Panc1 (cell line): ENCODE data around the gene MPPED2. TPM values are rescaled to one million over a fixed set of nuclear protein-coding genes. Genes with fewer than 3 reads are reported as not detected.

Source experiments
- ATAC-seq: fragments of 200-7000 bp; cut with Tn5 transposase; 2 replicates; pipeline ENCODE4 v1.9.1; 2020; ENCODE audit warnings: mild to moderate bottlenecking, moderate library complexity
- Bru-seq: library from RNA; stranded (reverse); fragments of 400-500 nt; gene quantifications from one replicate; lab custom pipeline; 2021; lab: Mats Ljungman, UMichigan
- BruChase-seq, 2 experiments: library from RNA; stranded (reverse); fragments of 400-500 nt; gene quantifications; one replicate each; lab custom pipeline; 2021; lab: Mats Ljungman, UMichigan
- BruUV-seq: library from RNA; stranded (reverse); fragments of 400-500 nt; replicated peaks from 2 replicates; lab custom pipeline; 2021; lab: Mats Ljungman, UMichigan
- CTCF ChIA-PET: fragments of 300-600 bp; sonication (Branson Sonifier 250); formaldehyde crosslinking; loops from one replicate; lab custom pipeline; 2022; ENCODE audit warnings: antibody characterized with exemption; lab: Charles Lee
- POLR2A ChIA-PET: fragments of 300-600 bp; sonication (Branson Sonifier 250); formaldehyde crosslinking; loops from one replicate; lab custom pipeline; 2022; ENCODE audit warnings: antibody characterized with exemption; lab: Charles Lee
- DNase-seq: peaks from one replicate; pipeline ENCODE4 v3.0.0-alpha.2; 2010; ENCODE audit warnings: low read depth, low spot score
- H3K27ac ChIP-seq: 2 replicates; pipeline ENCODE4 v1.5.1; 2011; ENCODE audit warnings: mild to moderate bottlenecking, low read length, inconsistent platforms
- H3K27me3 ChIP-seq: fragments of 200-500 bp; sonication (Bioruptor generic); 2 replicates; pipeline ENCODE4 v1.6.0; 2014; ENCODE audit warnings: low read length, inconsistent platforms; ENCODE audit not compliant: control insufficient read depth, insufficient read depth
- H3K36me3 ChIP-seq: fragments of 200-500 bp; sonication (Bioruptor generic); 2 replicates; pipeline ENCODE4 v1.5.1; 2014; ENCODE audit warnings: inconsistent platforms, mild to moderate bottlenecking, low read length, moderate library complexity; ENCODE audit not compliant: control insufficient read depth, insufficient read depth
- H3K4me1 ChIP-seq: 2 replicates; pipeline ENCODE4 v1.5.1; 2011; ENCODE audit warnings: inconsistent platforms, mild to moderate bottlenecking, low read length, moderate library complexity; ENCODE audit not compliant: control insufficient read depth, insufficient read depth
- H3K4me3 ChIP-seq, 2 experiments: 2 replicates each; pipeline ENCODE4 v1.5.1; 2011 to 2012; ENCODE audit warnings: low read depth in 2 of 2, low read length in 2 of 2, mild to moderate bottlenecking in 2 of 2, inconsistent platforms in 1 of 2, moderate library complexity in 1 of 2
- H3K9me3 ChIP-seq: fragments of 200-500 bp; sonication (Bioruptor generic); 2 replicates; pipeline ENCODE4 v1.5.1; 2014; ENCODE audit warnings: low read depth, mild to moderate bottlenecking, inconsistent platforms, low read length, moderate library complexity; ENCODE audit not compliant: control insufficient read depth, insufficient read depth
- POLR2AphosphoS5 ChIP-seq: IDR thresholded peaks from 2 replicates; pipeline ENCODE4 v1.6.1; 2012; ENCODE audit warnings: mild to moderate bottlenecking, low read depth, low read length, moderate library complexity
- SIN3A ChIP-seq: IDR thresholded peaks from 2 replicates; pipeline ENCODE4 v1.6.1; 2012; ENCODE audit warnings: low read depth, mild to moderate bottlenecking, low read length, moderate library complexity, borderline replicate concordance; ENCODE audit not compliant: insufficient read depth
- TCF7L2 ChIP-seq: IDR thresholded peaks from 2 replicates; pipeline ENCODE4 v1.6.1; 2011; ENCODE audit warnings: mild to moderate bottlenecking, low read depth, low read length, inconsistent platforms
- in situ Hi-C: cut with HindIII; loops from 2 replicates; pipeline ENCODE4 v1.10.0; 2016; ENCODE audit warnings: low sequenced_read_pairs, low pct_unique_long_range_greater_than_20kb
- intact Hi-C: fragments of 100-400 bp; cut with micrococcal nuclease; formaldehyde crosslinking; loops from one replicate; pipeline ENCODE4 v1.10.0; 2022; ENCODE audit not compliant: unreplicated experiment
- long read RNA-seq: library from polyadenylated mRNA; unstranded; transcript quantifications from one replicate; pipeline ENCODE4 v2.0.0, GENCODE V29; 2021; ENCODE audit not compliant: unreplicated experiment
- polyA plus RNA-seq: library from polyadenylated mRNA; unstranded; fragments of >200 nt; gene quantifications from one replicate; pipeline ENCODE4 v1.2.1, GENCODE V29; 2012; ENCODE audit warnings: missing spikeins; ENCODE audit not compliant: insufficient read length
- total RNA-seq: library from RNA; stranded (reverse); gene quantifications from one replicate; pipeline ENCODE4 v1.2.1, GENCODE V29; 2021; ENCODE audit not compliant: unreplicated experiment
- TF ChIP-seq, protein P1 (sequence below): fragments of 450-650 bp; IDR thresholded peaks from 2 replicates; pipeline ENCODE4 v1.5.1; 2017; ENCODE audit warnings: mild to moderate bottlenecking
- TF ChIP-seq, protein P2 (sequence below), 2 experiments: IDR thresholded peaks; 2 replicates each; pipeline ENCODE4 v1.6.1; 2011 to 2012; ENCODE audit warnings: low read depth in 2 of 2, control low read depth in 1 of 2, low read length in 1 of 2, mild to moderate bottlenecking in 1 of 2, moderate library complexity in 1 of 2; ENCODE audit not compliant: insufficient read depth in 1 of 2

The MPPED2 gene, protein sequence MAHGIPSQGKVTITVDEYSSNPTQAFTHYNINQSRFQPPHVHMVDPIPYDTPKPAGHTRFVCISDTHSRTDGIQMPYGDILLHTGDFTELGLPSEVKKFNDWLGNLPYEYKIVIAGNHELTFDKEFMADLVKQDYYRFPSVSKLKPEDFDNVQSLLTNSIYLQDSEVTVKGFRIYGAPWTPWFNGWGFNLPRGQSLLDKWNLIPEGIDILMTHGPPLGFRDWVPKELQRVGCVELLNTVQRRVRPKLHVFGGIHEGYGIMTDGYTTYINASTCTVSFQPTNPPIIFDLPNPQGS
- total RNA-seq: not detected
- polyA plus RNA-seq: not detected
- Bru-seq, nascent RNA: percentile 14 among the genes with signal in this experiment
- BruChase-seq, experiment 1, labeled RNA remaining after a 2-hour chase: percentile 7 among the genes with signal in this experiment
- BruChase-seq, experiment 2, labeled RNA remaining after a 6-hour chase: percentile 7 among the genes with signal in this experiment
- long read RNA-seq: 0 reads

DNA sequence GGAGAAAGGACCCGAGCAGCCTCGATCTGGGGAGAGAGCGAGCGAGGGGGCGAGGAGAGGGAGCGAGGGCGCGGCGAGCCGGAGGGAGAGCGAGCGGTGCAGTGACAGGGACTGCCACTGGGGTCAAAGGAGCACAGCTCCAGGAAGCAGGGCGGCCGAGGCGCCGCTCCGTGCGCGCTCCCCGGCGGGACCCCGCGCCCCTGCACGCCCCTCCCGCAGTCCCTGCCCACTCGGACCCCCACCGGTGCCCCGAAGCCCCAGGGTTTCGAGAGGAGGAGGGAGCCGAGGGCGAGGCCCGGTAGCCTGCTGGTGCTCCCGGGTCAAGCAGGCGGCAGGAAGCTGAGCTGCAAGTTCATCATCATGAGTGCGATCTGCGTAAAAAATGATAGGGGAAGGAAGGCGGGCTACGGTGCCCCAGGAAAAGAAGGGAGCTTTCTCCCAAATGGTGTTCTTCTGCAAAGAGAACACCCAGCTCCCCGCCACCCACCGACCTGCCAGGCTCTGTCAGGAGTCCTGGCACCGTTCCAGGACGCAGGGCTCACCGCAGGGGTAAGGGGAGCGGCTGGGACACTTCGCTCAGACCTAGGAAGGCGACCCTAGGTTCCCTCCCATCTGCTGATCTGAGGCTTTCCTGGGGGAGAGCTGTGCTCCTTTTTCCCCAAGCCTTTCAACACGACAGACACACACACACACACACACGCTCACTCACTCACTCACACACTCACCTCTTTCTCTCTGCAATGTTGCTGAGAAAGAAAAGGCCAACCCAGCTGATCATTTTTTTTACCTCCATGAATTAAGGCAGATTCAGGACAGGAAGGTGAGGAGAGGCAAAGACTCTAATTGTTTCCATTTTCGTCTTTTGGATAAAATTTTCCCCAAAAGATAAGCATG, at the start of gene MPPED2:
Gene MPPED2 (minus strand): TSS at position 103 of the 894 bp plus-strand sequence. CDS start 5,980 bp downstream, outside the sequence.
- CTCF ChIA-PET: no interaction called here
- TF ChIP-seq, protein P1, sequence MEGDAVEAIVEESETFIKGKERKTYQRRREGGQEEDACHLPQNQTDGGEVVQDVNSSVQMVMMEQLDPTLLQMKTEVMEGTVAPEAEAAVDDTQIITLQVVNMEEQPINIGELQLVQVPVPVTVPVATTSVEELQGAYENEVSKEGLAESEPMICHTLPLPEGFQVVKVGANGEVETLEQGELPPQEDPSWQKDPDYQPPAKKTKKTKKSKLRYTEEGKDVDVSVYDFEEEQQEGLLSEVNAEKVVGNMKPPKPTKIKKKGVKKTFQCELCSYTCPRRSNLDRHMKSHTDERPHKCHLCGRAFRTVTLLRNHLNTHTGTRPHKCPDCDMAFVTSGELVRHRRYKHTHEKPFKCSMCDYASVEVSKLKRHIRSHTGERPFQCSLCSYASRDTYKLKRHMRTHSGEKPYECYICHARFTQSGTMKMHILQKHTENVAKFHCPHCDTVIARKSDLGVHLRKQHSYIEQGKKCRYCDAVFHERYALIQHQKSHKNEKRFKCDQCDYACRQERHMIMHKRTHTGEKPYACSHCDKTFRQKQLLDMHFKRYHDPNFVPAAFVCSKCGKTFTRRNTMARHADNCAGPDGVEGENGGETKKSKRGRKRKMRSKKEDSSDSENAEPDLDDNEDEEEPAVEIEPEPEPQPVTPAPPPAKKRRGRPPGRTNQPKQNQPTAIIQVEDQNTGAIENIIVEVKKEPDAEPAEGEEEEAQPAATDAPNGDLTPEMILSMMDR: peak; percentile 60
- TF ChIP-seq, protein P2, sequence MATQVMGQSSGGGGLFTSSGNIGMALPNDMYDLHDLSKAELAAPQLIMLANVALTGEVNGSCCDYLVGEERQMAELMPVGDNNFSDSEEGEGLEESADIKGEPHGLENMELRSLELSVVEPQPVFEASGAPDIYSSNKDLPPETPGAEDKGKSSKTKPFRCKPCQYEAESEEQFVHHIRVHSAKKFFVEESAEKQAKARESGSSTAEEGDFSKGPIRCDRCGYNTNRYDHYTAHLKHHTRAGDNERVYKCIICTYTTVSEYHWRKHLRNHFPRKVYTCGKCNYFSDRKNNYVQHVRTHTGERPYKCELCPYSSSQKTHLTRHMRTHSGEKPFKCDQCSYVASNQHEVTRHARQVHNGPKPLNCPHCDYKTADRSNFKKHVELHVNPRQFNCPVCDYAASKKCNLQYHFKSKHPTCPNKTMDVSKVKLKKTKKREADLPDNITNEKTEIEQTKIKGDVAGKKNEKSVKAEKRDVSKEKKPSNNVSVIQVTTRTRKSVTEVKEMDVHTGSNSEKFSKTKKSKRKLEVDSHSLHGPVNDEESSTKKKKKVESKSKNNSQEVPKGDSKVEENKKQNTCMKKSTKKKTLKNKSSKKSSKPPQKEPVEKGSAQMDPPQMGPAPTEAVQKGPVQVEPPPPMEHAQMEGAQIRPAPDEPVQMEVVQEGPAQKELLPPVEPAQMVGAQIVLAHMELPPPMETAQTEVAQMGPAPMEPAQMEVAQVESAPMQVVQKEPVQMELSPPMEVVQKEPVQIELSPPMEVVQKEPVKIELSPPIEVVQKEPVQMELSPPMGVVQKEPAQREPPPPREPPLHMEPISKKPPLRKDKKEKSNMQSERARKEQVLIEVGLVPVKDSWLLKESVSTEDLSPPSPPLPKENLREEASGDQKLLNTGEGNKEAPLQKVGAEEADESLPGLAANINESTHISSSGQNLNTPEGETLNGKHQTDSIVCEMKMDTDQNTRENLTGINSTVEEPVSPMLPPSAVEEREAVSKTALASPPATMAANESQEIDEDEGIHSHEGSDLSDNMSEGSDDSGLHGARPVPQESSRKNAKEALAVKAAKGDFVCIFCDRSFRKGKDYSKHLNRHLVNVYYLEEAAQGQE (IDR thresholded peaks at IDR 0.05; ENCODE audit: insufficient read depth in 1 of 2, low read depth in 2 of 2, low read length in 1 of 2): no peak
- in situ Hi-C loops: no loop called here

DNA sequence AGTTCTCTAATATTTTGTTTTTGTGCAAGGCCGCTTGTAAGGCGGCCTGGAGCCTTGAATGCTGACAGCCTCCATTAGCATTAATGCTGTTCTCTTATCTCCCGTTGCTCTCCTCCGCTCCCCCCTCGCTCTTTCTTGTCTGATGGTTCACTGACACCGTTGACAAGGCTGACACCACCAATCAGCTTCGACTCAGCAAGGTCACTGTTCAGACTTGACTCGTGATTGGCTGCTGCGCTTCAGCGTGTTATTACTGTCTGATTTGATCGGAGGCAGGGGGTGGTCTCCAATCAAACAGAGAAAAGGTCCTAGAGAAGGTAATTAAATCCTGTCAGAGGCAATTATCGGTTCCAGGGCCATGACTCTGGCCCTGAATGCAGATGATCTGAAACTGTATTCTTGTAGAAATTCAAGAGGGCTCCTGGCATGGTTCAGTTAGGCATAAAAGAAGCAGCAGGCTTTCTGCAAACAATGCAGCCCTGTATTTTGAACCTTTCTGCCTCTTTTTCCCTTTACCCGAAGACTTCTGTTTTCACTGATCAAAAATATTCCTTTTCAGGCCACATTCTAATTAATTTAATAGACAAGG, 49.3 kb upstream of the MPPED2 start:
- no peaks in the 10 kb centered on the region for H3K4me1 ChIP-seq
- DNase-seq (no peak), ATAC-seq (no peak)
- H3K4me3 ChIP-seq: no peak overlapping the region
- H3K27ac ChIP-seq: no peak overlapping the region
- TF ChIP-seq TCF7L2 (no peak), POLR2AphosphoS5 (no peak), SIN3A (no peak)
- TF ChIP-seq, protein P2 (IDR thresholded peaks at IDR 0.05; ENCODE audit: insufficient read depth in 1 of 2, low read depth in 2 of 2, low read length in 1 of 2): no peak
- TF ChIP-seq, protein P1: no peak
- BruUV-seq: no TSS peak
- H3K27me3 ChIP-seq: no peaks in the 10 kb centered on the region
- CTCF ChIA-PET: no interaction called here
- in situ Hi-C loops (no loop called here), intact Hi-C loops (no loop called here)
- POLR2A ChIA-PET: no interaction called here
- H3K36me3 ChIP-seq: no peaks in the 10 kb centered on the region
- H3K9me3 ChIP-seq: no peaks in the 10 kb centered on the region

More for the DNA sequence above, at the start of gene MPPED2:
- Histone ChIP-seq H3K9me3 (no peaks in the 10 kb centered on the region), H3K4me3 (peak within 1 kb of the TSS; percentile 18 to 49), H3K36me3 (no peaks in the 10 kb centered on the region), H3K27ac (no peak within 1 kb of the TSS), H3K4me1 (no peaks in the 10 kb centered on the region), H3K27me3 (peaks cover 13% of the 10 kb centered on the region)
- no peak for DNase-seq
- BruUV-seq: no TSS peak
- ATAC-seq: peak; percentile 94
- POLR2A ChIA-PET: no interaction called here
- intact Hi-C loops: no loop called here
